Melanocyte of skin (primary cell): ENCODE results near the gene CALHM1. TPM values are rescaled to one million over a fixed set of nuclear protein-coding genes. Genes with fewer than 3 reads are reported as not detected.

Experiments
- total RNA-seq, 2 donors: library from RNA; depleted of rRNA; stranded (reverse); fragments of >200 nt; gene quantifications; 2 replicates each; pipeline ENCODE4 v1.2.3, GENCODE V29; 2012

The CALHM1 gene
- total RNA-seq: not detected

GRCh38 chr10:103458720-103459119, at the start of gene CALHM1:
Gene CALHM1, minus strand, starts transcription at chr10:103458900. Its CDS starts 149 bp downstream, at chr10:103458751.

GRCh38 chr10:103493362-103493915, 34.7 kb upstream of the CALHM1 start, which contains the start of gene NEURL1:
Gene NEURL1, plus strand, starts transcription at chr10:103493705. Its CDS starts 683 bp downstream, at chr10:103494388.

GRCh38 chr10:103479135-103479534, 20.4 kb upstream of the CALHM1 start, which contains the start of gene CALHM3:
Gene CALHM3, minus strand, starts transcription at chr10:103479240. Its CDS starts 208 bp downstream, at chr10:103479032.

GRCh38 chr10:103451831-103452505, 6.7 kb downstream of the CALHM1 start, which contains the start of gene CALHM2:
Gene CALHM2, minus strand, starts transcription at chr10:103452370. Its CDS starts 2,429 bp downstream, at chr10:103449941.

Other genes starting within 250 kb of the CALHM1 start
- gene RPEL1, start 213.0 kb downstream of the CALHM1 start, total RNA-seq: under 1 TPM; under 0.01 to 0.33 TPM
- under 1 TPM in 1 of 2 donors, not detected in 1; under 0.01 TPM for gene INA, start 181.8 kb downstream of the CALHM1 start, total RNA-seq
- 10 to 100 TPM in 1 of 2 donors, 1 to 10 TPM in 1; 8.9 to 15.3 TPM for gene PCGF6, start 107.8 kb downstream of the CALHM1 start, total RNA-seq
- gene TAF5, start 90.9 kb downstream of the CALHM1 start, total RNA-seq: 1 to 10 TPM; 2.8 to 5.3 TPM
- 100 to 1,000 TPM; 170 to 231 TPM for gene ATP5MK, start 62.4 kb downstream of the CALHM1 start, total RNA-seq
- gene PDCD11, start 62.3 kb downstream of the CALHM1 start, total RNA-seq: 10 to 100 TPM; 28.2 to 41.6 TPM
- gene CALHM2, start 6.5 kb downstream of the CALHM1 start, total RNA-seq: 1 to 10 TPM; 8.3 to 10.0 TPM
- not detected for gene CALHM3, start 20.3 kb upstream of the CALHM1 start, total RNA-seq
- under 1 TPM; under 0.01 to 0.34 TPM for gene NEURL1, start 34.8 kb upstream of the CALHM1 start, total RNA-seq